Activated CD4-positive, alpha-beta T cell treated with anti-CD3 and anti-CD28 coated beads, Interleukin-2, amount 50 U/mL, for 4 hours (primary cell): ENCODE measurements around the gene DOCK11.
"Not testable (repeated sequence)": the region's sequence is repeated elsewhere in the genome, so short reads cannot be mapped to it uniquely, and the experiment has no call there.

Source experiments
- DNase-seq, 2 experiments: peaks; one replicate each; pipeline ENCODE4 v3.0.0-alpha.2; 2020

Gene DOCK11

GRCh38 chrX:118714521-118714920, 218.9 kb downstream of the DOCK11 start:
- no peak for DNase-seq

GRCh38 chrX:118715917-118716316, 220.3 kb downstream of the DOCK11 start:
- not testable (repeated sequence) for DNase-seq

DNA sequence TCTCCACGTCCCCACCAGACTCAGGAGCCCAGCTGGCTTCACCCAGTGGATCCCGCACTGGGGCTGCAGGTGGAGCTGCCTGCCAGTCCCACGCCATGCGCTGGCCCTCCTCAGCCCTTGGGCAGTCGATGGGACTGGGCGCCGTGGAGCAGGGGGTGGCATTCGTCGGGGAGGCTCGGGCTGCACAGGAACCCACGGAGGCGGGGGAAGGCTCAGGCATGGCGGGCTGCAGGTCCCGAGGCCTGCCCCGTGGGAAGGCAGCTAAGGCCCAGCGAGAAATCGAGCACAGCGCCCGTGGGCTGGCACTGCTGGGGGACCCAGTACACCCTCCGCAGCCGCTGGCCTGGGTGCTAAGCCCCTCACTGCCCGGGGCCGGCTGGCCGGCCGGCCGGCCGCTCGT, 221.2 kb downstream of the DOCK11 start:
- not testable (repeated sequence) for DNase-seq

GRCh38 chrX:118717678-118718391, 222.2 kb downstream of the DOCK11 start:
- DNase-seq: no peak

- DNase-seq: no peak
Measured at GRCh38 chrX:118718737-118719136, 223.1 kb downstream of the DOCK11 start.

DNA sequence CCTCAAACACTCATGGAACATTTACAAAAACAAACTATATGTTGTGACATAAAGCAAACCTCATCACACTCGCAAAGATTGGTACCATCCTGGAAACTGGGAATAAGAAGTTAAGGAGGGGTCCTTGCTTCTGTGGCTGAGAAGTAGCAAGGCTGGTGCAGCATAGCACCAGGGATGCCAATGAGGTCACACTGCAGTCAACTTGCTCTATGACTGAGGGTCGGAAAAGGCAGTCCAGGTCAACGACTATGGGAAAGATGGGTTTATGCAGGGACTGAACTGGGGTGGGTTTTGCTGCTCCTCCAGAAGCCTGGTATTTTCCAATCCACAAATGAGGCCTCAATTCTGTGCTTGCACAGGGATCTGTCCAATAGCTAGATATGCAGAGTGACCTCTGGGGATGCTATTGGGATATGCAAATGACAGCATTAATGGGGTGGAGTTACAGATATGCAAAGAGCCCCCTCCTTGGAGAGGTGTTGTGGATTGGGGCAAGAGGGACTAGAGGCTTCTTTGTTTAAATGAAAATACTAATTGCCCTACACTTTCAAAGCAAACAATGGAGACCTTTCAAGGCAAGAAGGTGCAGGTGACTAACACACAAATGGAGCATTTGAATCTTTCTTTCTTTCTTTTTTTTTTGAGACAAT, 224.6 kb downstream of the DOCK11 start:
- DNase-seq: no peak

DNA sequence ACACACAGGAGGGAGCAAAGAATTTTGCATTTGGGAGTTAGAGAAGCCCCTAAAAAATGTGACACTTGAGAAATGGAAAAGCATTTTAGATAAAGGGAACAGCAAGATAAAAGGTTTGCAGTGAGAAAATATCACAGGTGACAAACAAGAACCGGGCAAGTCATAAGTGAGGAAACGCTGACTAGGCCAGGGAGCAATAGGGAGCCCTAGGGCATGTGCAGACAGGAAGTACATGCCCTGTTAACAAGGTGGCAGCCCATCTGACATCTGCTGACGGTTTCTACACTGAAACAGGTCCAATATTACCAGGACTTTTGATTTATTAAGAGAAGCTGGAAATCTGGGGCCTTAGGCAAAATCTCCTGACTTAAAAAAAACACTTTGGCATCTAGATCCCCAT, 227.8 kb downstream of the DOCK11 start:
- DNase-seq: no peak

- no peak for DNase-seq
Measured at GRCh38 chrX:118724365-118724764, 228.8 kb downstream of the DOCK11 start.

DNA sequence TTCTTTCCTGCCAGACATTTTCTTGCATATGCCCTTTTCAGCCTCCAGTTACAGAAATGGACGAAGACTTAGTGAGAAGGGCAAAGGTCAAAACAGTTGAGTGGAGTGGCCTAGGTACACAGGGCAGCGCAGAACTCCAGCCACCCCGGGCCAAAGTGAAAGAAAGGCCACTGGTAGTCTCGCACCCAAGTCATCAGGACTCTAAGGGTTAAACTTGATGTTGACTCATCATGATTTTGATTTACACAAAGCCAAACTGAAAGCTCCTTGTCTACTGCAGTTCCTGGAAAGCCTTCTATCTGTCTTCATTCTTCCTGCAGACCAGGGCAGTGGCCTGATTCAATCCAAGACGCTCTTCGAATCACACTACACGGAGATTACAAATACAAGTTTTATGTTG, 229.2 kb downstream of the DOCK11 start:
- no peak for DNase-seq

GRCh38 chrX:118726396-118726795, 230.8 kb downstream of the DOCK11 start:
- no peak for DNase-seq

DNA sequence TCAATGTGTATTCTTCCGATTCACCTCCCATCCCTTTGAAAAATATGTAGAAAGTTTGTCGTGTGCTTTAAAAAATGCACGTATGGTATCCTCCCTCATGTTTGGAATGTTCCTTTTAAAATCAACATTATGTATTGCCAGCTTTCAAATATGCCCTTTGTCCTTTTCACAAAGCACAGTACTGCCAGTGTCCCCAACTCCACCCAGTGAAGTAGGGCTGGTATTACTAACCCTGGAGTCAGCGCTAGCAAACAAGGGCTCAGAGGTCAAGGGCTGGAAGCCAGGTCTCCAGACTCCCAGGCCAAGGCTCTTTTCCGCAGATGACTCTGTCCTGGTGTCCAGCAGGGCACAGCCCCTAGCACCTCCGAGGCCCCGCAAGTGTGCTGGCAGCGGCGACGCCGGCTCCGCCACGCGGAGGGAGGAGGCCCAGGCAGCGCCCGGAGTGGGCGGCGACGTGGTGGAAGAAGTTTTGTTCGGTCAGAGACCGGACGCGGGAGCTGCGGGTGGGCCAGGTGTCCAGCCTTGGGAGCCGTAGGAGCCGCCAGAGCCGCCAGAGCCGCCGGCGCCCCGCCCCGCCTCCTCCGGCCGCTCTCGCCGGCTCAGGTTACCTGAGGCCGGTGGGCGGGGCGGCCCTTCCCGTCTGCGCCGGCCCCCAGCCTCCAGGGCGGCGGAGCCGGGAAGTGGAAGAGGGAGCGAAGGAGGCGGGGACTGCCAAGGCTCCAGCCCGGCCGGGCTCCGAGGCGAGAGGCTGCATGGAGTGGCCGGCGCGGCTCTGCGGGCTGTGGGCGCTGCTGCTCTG, 231.5 kb downstream of the DOCK11 start, which contains the start of gene IL13RA1:
IL13RA1 (plus strand) TSS at position 720 of the 799 bp plus-strand sequence; CDS start at position 753, 33 bp downstream.
- DNase-seq: no peak

- no peak for DNase-seq
Measured at GRCh38 chrX:118727686-118728339, 232.2 kb downstream of the DOCK11 start.

- DNase-seq: no peak
Measured at GRCh38 chrX:118729042-118729652, 233.5 kb downstream of the DOCK11 start.

GRCh38 chrX:118730500-118731247, 235.1 kb downstream of the DOCK11 start:
- DNase-seq: no peak

DNA sequence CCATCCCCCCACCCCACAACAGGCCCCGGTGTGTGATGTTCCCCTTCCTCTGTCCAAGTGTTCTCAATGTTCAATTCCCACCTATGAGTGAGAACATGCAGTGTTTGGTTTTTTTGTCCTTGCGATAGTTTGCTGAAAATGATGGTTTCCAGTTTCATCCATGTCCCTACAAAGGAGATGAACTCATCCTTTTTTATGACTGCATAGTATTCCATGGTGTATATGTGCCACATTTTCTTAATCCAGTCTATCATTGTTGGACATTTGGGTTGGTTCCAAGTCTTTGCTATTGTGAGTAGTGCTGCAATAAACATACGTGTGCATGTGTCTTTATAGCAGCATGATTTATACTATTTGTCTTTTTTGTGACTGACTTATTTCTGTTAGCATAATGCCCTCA, 236.9 kb downstream of the DOCK11 start:
- not testable (repeated sequence) for DNase-seq

GRCh38 chrX:118734909-118735308, 239.3 kb downstream of the DOCK11 start:
- DNase-seq: no peak
